GM19395 (cell line): Measurements from ENCODE around the gene PFKFB3.
"Not testable (repeated sequence)": the region's sequence is repeated elsewhere in the genome, so short reads cannot be mapped to it uniquely, and the experiment has no call there.

Source experiments
- ATAC-seq: cut with Tn5 transposase; IDR thresholded peaks from one replicate; pipeline ENCODE4 v1.9.1; 2021; ENCODE audit warnings: mild to moderate bottlenecking, moderate library complexity; ENCODE audit not compliant: unreplicated experiment

PFKFB3 gene

GRCh38 chr10:6233725-6234277 is 31.1 kb downstream of the PFKFB3 start:
- no peak for ATAC-seq

- no peak for ATAC-seq
These were observed 31.6 kb downstream of the PFKFB3 start for GRCh38 chr10:6234371-6234770.

- ATAC-seq, result no peak
These were observed 33.8 kb downstream of the PFKFB3 start for GRCh38 chr10:6236349-6237198.

- ATAC-seq, result no peak
These were observed 34.4 kb downstream of the PFKFB3 start for GRCh38 chr10:6237199-6237530.

DNA sequence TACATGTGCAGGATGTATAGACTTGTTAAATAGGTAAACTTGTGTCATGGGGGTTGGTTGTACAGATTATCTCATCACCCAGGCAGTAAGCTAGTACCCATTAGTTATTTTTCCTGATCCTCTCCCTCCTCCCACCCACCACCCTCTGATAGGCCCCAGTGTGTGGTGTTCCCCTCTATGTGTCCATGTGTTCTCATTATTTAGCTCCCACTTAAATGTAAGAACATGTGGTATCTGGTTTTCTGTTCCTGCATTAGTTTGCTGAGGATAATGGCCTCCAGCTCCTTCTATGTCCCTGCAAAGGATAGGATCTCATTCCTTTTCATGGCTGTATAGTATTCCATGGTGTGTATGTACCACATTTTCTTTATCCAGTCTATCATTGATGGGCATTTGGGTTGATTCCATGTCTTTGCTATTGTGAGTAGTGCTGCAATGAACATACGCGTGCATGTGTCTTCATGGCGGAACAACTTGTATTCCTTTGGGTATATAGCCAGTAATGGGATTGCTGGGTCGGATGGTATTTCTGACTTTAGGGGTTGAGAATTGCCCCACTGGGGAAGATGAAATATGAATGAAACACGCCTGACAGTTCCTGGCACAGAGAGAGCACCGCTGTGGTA is 36.0 kb downstream of the PFKFB3 start:
- not testable (repeated sequence) for ATAC-seq

- ATAC-seq, result no peak
These were observed 36.7 kb downstream of the PFKFB3 start for GRCh38 chr10:6239213-6239991.

DNA sequence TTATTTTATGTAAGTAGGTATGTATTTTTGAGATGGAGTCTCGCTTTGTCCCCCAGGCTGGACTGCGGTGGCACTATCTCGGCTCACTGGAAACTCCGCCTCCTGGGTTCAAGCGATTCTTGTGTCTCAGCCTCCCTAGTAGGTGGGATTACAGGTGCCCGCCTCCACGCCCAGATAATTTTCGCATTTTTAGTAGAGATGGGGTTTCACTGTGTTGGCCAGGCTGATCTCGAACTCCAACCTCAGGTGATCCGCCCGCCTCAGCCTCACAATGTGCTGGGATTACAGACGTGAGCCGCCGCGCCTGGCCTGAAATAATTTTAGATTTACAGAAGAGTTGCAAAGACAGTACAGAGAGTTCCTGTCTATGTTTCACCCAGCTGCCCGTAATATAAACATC is 37.5 kb downstream of the PFKFB3 start:
- ATAC-seq, result no peak

GRCh38 chr10:6242089-6242488 is 39.4 kb downstream of the PFKFB3 start:
- ATAC-seq, result no peak

- ATAC-seq, result no peak
These were observed 41.8 kb downstream of the PFKFB3 start for GRCh38 chr10:6244510-6244909.

- ATAC-seq, result no peak
These were observed 44.4 kb downstream of the PFKFB3 start for GRCh38 chr10:6247041-6247712.

- not testable (repeated sequence) for ATAC-seq
These were observed 46.2 kb downstream of the PFKFB3 start for GRCh38 chr10:6248908-6249307.

DNA sequence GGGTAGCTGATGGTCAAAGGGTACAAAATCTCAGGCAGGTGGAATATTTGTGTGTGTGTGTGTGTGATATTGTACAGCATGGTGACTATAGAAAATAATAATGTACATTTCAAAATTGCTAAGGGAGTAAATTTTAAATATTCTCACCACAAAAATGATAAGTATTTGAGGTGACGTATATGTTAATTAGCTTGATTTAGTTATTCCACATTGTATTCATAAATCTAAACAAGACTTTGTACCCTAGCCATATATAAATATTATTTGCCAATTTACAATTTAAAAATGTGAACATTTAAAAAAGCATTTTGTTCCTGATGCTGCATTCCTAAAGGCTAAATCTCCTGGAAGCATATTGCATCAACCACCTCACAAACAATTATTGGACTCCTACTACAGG is 47.0 kb downstream of the PFKFB3 start:
- no peak for ATAC-seq

GRCh38 chr10:6250745-6251144 is 48.0 kb downstream of the PFKFB3 start:
- no peak for ATAC-seq

DNA sequence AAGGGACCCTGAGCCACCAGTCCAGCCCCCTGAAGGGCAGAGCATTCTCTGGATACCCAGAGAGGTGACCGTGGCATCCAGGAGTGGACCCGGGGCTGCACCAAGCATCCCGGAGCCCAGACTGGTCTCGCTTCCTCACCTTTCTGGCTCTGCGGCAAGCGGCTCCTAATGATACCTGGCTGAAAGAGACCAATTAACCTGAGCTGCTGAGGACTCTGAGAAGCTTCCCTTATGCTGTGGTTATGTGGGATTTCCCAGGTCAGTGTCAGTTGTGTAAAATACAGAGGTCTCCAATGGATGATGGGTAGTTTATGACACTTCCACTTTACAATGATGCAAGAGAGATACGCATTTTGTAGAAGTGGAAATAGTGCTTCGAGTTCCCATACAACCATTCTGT is 51.5 kb downstream of the PFKFB3 start:
- ATAC-seq, result no peak

GRCh38 chr10:6255548-6256061 is 52.9 kb downstream of the PFKFB3 start:
- ATAC-seq, result no peak

DNA sequence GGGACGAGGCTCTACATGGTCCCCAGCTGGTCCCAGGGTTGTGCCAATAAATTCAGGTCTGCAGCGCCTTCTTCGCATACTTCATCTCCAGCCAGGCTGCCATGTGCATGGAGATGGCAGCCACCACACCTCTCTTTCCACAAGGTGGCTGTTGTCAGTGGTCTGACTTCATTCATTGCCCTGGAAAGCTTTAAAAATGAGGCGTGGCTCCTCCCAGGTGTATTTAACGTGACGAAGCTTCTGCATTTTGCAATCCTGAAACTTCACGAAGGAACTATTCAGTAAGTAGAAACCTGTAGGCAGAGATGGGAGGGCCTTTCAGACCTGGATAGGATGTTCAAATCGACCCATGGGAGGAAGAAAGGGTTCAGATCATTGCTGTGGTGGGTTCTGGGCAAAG is 53.7 kb downstream of the PFKFB3 start:
- no peak for ATAC-seq

GRCh38 chr10:6259153-6259552 is 56.4 kb downstream of the PFKFB3 start:
- ATAC-seq, result no peak

GRCh38 chr10:6260843-6261242 is 58.1 kb downstream of the PFKFB3 start:
- no peak for ATAC-seq

DNA sequence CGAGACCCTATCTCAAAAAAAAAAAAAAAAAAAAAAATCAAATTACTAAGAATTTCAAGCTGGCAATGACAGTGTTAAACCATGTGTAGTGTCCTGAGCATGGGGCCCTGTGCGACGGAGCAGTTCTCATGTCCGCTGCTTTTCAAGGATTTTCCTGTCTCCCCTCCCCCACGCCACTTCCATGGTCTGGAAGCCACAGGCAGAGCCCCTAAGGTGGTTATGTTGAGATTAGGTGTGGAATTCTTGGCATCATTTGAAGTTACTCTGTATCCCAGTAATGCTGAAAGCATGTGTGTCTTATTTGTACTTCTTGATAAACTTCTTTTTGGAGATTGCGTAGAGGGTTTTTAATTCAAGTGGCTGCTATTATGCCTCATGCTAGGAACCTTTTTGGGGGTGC is 65.2 kb downstream of the PFKFB3 start:
- no peak for ATAC-seq

DNA sequence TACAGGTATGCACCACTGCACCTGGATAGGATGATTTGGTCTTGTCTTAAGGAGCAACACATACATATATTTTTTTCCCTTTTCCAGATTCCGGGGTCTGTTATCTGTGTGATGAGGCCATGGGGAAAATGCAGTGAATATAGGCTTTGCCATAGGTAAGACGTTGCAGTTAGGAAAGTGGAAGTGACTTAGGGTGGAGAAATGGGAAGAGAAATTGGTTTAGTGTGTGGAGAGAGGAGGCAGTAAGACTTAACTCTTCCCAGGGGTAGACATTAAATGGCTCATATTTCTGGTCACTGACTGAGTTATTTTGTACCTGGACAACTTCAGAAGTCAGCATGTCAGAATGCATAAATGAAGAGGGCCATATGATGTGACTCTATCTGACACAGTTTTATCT is 66.7 kb downstream of the PFKFB3 start:
- ATAC-seq, result no peak
